Measurements from ENCODE around the gene VKORC1. TPM values are rescaled to one million over a fixed set of nuclear protein-coding genes. Genes with fewer than 3 reads are reported as not detected.
"Not testable (repeated sequence)": the region's sequence is repeated elsewhere in the genome, so short reads cannot be mapped to it uniquely, and the experiment has no call there.

Gene VKORC1
- polyA plus RNA-seq, 1 donor: 51.8 TPM

GRCh38 chr16:31138621-31139578 is 44.3 kb upstream of the VKORC1 start:
- H3K27me3 ChIP-seq (ENCODE audit: control insufficient read depth, insufficient read depth, low read length): no peaks in the 10 kb centered on the region
- peaks cover 54% of the 10 kb centered on the region for H3K4me1 ChIP-seq (ENCODE audit: control insufficient read depth, insufficient read depth, low read length)
- peaks cover 3% of the 10 kb centered on the region for H3K36me3 ChIP-seq (ENCODE audit: control insufficient read depth, insufficient read depth, low read length)
- peak overlapping the region; percentile 93 for H3K27ac ChIP-seq (ENCODE audit: low read length)
- DNase-seq: peak; percentile 83 to 93
- peaks cover 6% of the 10 kb centered on the region for H3K9me3 ChIP-seq (ENCODE audit: control insufficient read depth, low read depth, low read length)
- H3K4me3 ChIP-seq (ENCODE audit: low read length): no peak overlapping the region
- 40% methylated on average over 1 of the region's 27 CpGs for WGBS (ENCODE audit: insufficient coverage, low lambda C conversion rate)

- not testable (repeated sequence) for H3K4me3 ChIP-seq (ENCODE audit: low read length); DNase-seq; H3K27me3 ChIP-seq (ENCODE audit: control insufficient read depth, insufficient read depth, low read length); H3K27ac ChIP-seq (ENCODE audit: low read length); H3K9me3 ChIP-seq (ENCODE audit: control insufficient read depth, low read depth, low read length)
- Histone ChIP-seq H3K36me3 (ENCODE audit: control insufficient read depth, insufficient read depth, low read length) (peaks cover 22% of the 10 kb centered on the region), H3K4me1 (ENCODE audit: control insufficient read depth, insufficient read depth, low read length) (peaks cover 69% of the 10 kb centered on the region)
- WGBS (ENCODE audit: insufficient coverage, low lambda C conversion rate): 94% methylated on average over 6 of the region's 20 CpGs
These were observed 42.4 kb upstream of the VKORC1 start for GRCh38 chr16:31136822-31137499.

- Histone ChIP-seq H3K4me3 (ENCODE audit: low read length) (no peak overlapping the region), H3K27me3 (ENCODE audit: control insufficient read depth, insufficient read depth, low read length) (no peaks in the 10 kb centered on the region), H3K4me1 (ENCODE audit: control insufficient read depth, insufficient read depth, low read length) (peaks cover 67% of the 10 kb centered on the region), H3K27ac (ENCODE audit: low read length) (peak overlapping the region; percentile 97), H3K9me3 (ENCODE audit: control insufficient read depth, low read depth, low read length) (no peaks in the 10 kb centered on the region), H3K36me3 (ENCODE audit: control insufficient read depth, insufficient read depth, low read length) (peaks cover 29% of the 10 kb centered on the region)
- no peak for DNase-seq
- 100% methylated on average over 1 of the region's 6 CpGs for WGBS (ENCODE audit: insufficient coverage, low lambda C conversion rate)
These were observed 41.7 kb upstream of the VKORC1 start for GRCh38 chr16:31136287-31136662.

- WGBS (ENCODE audit: insufficient coverage, low lambda C conversion rate): no CpG with 5 or more reads among the region's 22 CpGs
- Histone ChIP-seq H3K9me3 (ENCODE audit: control insufficient read depth, low read depth, low read length) (no peaks in the 10 kb centered on the region), H3K4me1 (ENCODE audit: control insufficient read depth, insufficient read depth, low read length) (peaks cover 67% of the 10 kb centered on the region), H3K27ac (ENCODE audit: low read length) (peak within 1 kb of the TSS; percentile 97), H3K36me3 (ENCODE audit: control insufficient read depth, insufficient read depth, low read length) (peaks cover 34% of the 10 kb centered on the region), H3K4me3 (ENCODE audit: low read length) (peak within 1 kb of the TSS; percentile 80), H3K27me3 (ENCODE audit: control insufficient read depth, insufficient read depth, low read length) (no peaks in the 10 kb centered on the region)
- peak; percentile 88 to 94 for DNase-seq
These were observed 41.1 kb upstream of the VKORC1 start, which contains the start of gene PRSS8 for GRCh38 chr16:31135535-31136286. Gene PRSS8 (minus strand): TSS chr16:31135727. CDS start chr16:31135498, 229 bp downstream.

GRCh38 chr16:31134625-31135534 is 40.3 kb upstream of the VKORC1 start:
- H3K36me3 ChIP-seq (ENCODE audit: control insufficient read depth, insufficient read depth, low read length): peaks cover 43% of the 10 kb centered on the region
- peak overlapping the region; percentile 97 for H3K27ac ChIP-seq (ENCODE audit: low read length)
- no peaks in the 10 kb centered on the region for H3K27me3 ChIP-seq (ENCODE audit: control insufficient read depth, insufficient read depth, low read length)
- H3K9me3 ChIP-seq (ENCODE audit: control insufficient read depth, low read depth, low read length): no peaks in the 10 kb centered on the region
- H3K4me3 ChIP-seq (ENCODE audit: low read length): peak overlapping the region; percentile 80
- WGBS (ENCODE audit: insufficient coverage, low lambda C conversion rate): no CpG with 5 or more reads among the region's 18 CpGs
- peak; percentile 67 to 74 for DNase-seq
- H3K4me1 ChIP-seq (ENCODE audit: control insufficient read depth, insufficient read depth, low read length): peaks cover 69% of the 10 kb centered on the region

GRCh38 chr16:31134091-31134571 is 39.5 kb upstream of the VKORC1 start:
- DNase-seq: peak in 1 of 2 donors; percentile 26
- peak overlapping the region; percentile 97 for H3K27ac ChIP-seq (ENCODE audit: low read length)
- no CpG with 5 or more reads among the region's 5 CpGs for WGBS (ENCODE audit: insufficient coverage, low lambda C conversion rate)
- peaks cover 50% of the 10 kb centered on the region for H3K36me3 ChIP-seq (ENCODE audit: control insufficient read depth, insufficient read depth, low read length)
- H3K27me3 ChIP-seq (ENCODE audit: control insufficient read depth, insufficient read depth, low read length): no peaks in the 10 kb centered on the region
- peaks cover 71% of the 10 kb centered on the region for H3K4me1 ChIP-seq (ENCODE audit: control insufficient read depth, insufficient read depth, low read length)
- H3K4me3 ChIP-seq (ENCODE audit: low read length): peak overlapping the region; percentile 80
- H3K9me3 ChIP-seq (ENCODE audit: control insufficient read depth, low read depth, low read length): no peaks in the 10 kb centered on the region

GRCh38 chr16:31133046-31133501 is 38.5 kb upstream of the VKORC1 start:
- peaks cover 53% of the 10 kb centered on the region for H3K36me3 ChIP-seq (ENCODE audit: control insufficient read depth, insufficient read depth, low read length)
- H3K4me1 ChIP-seq (ENCODE audit: control insufficient read depth, insufficient read depth, low read length): peaks cover 71% of the 10 kb centered on the region
- no peaks in the 10 kb centered on the region for H3K9me3 ChIP-seq (ENCODE audit: control insufficient read depth, low read depth, low read length)
- H3K27ac ChIP-seq (ENCODE audit: low read length): peak overlapping the region; percentile 97
- no CpG with 5 or more reads among the region's 6 CpGs for WGBS (ENCODE audit: insufficient coverage, low lambda C conversion rate)
- no peak for DNase-seq
- H3K27me3 ChIP-seq (ENCODE audit: control insufficient read depth, insufficient read depth, low read length): no peaks in the 10 kb centered on the region
- H3K4me3 ChIP-seq (ENCODE audit: low read length): peak overlapping the region; percentile 80

GRCh38 chr16:31132303-31132979 is 37.8 kb upstream of the VKORC1 start:
- peak overlapping the region; percentile 97 for H3K27ac ChIP-seq (ENCODE audit: low read length)
- no peaks in the 10 kb centered on the region for H3K27me3 ChIP-seq (ENCODE audit: control insufficient read depth, insufficient read depth, low read length)
- H3K9me3 ChIP-seq (ENCODE audit: control insufficient read depth, low read depth, low read length): no peaks in the 10 kb centered on the region
- WGBS (ENCODE audit: insufficient coverage, low lambda C conversion rate): no CpG with 5 or more reads among the region's 20 CpGs
- H3K36me3 ChIP-seq (ENCODE audit: control insufficient read depth, insufficient read depth, low read length): peaks cover 59% of the 10 kb centered on the region
- no peak for DNase-seq
- peaks cover 75% of the 10 kb centered on the region for H3K4me1 ChIP-seq (ENCODE audit: control insufficient read depth, insufficient read depth, low read length)
- no peak overlapping the region for H3K4me3 ChIP-seq (ENCODE audit: low read length)

- H3K4me1 ChIP-seq (ENCODE audit: control insufficient read depth, insufficient read depth, low read length): peaks cover 78% of the 10 kb centered on the region
- no peaks in the 10 kb centered on the region for H3K27me3 ChIP-seq (ENCODE audit: control insufficient read depth, insufficient read depth, low read length)
- peak; percentile 93 to 97 for DNase-seq
- H3K36me3 ChIP-seq (ENCODE audit: control insufficient read depth, insufficient read depth, low read length): peaks cover 65% of the 10 kb centered on the region
- no peaks in the 10 kb centered on the region for H3K9me3 ChIP-seq (ENCODE audit: control insufficient read depth, low read depth, low read length)
- no peak overlapping the region for H3K4me3 ChIP-seq (ENCODE audit: low read length)
- WGBS (ENCODE audit: insufficient coverage, low lambda C conversion rate): no CpG with 5 or more reads among the region's 5 CpGs
- H3K27ac ChIP-seq (ENCODE audit: low read length): peak overlapping the region; percentile 97
These were observed 37.3 kb upstream of the VKORC1 start for GRCh38 chr16:31131841-31132271.

Measured in large intestine (tissue), 3 donors.